Loucy (cell line): Measurements from ENCODE around the gene USP2.

Experiments
- H2AFZ ChIP-seq: fragments of 200-600 bp; sonication (generic); 2 replicates; pipeline ENCODE4 v1.6.0; 2016; ENCODE audit warnings: antibody characterized with exemption, mild to moderate bottlenecking, low read length, moderate library complexity
- H3F3A ChIP-seq: fragments of 200-600 bp; 2 replicates; pipeline ENCODE4 v1.6.0; 2016; ENCODE audit warnings: antibody characterized with exemption, low read depth, mild to moderate bottlenecking
- H3K27me3 ChIP-seq: fragments of 200-600 bp; sonication (generic); 2 replicates; pipeline ENCODE4 v1.6.1; 2014; ENCODE audit warnings: low read length, mild to moderate bottlenecking; ENCODE audit not compliant: insufficient read depth, poor library complexity, severe bottlenecking
- H3K36me3 ChIP-seq: fragments of 200-600 bp; sonication (generic); 2 replicates; pipeline ENCODE4 v1.6.1; 2016; ENCODE audit warnings: low read length; ENCODE audit not compliant: insufficient read depth
- H3K4me1 ChIP-seq: fragments of 200-600 bp; sonication (generic); 2 replicates; pipeline ENCODE4 v1.5.1; 2014; ENCODE audit warnings: low read length, mild to moderate bottlenecking; ENCODE audit not compliant: insufficient read depth, poor library complexity, severe bottlenecking
- H3K4me2 ChIP-seq: fragments of 200-600 bp; sonication (generic); 2 replicates; pipeline ENCODE4 v1.6.0; 2014; ENCODE audit warnings: antibody characterized with exemption, low read length, low read depth, mild to moderate bottlenecking; ENCODE audit not compliant: poor library complexity, severe bottlenecking
- H3K4me3 ChIP-seq: fragments of 200-600 bp; sonication (generic); 2 replicates; pipeline ENCODE4 v1.5.1; 2014; ENCODE audit warnings: low read length, mild to moderate bottlenecking, mixed read lengths; ENCODE audit not compliant: poor library complexity, severe bottlenecking
- H3K79me2 ChIP-seq: fragments of 200-600 bp; sonication (generic); 2 replicates; pipeline ENCODE4 v1.6.1; 2014; ENCODE audit warnings: low read length; ENCODE audit not compliant: insufficient read depth
- H3K9ac ChIP-seq: fragments of 200-600 bp; sonication (generic); 2 replicates; pipeline ENCODE4 v1.6.0; 2014; ENCODE audit warnings: mild to moderate bottlenecking, low read depth, low read length, moderate library complexity; ENCODE audit not compliant: poor library complexity, severe bottlenecking
- H3K9me2 ChIP-seq: fragments of 200-600 bp; sonication (generic); replicated peaks from 2 replicates; pipeline ENCODE4 v1.6.1; 2016; ENCODE audit warnings: low read depth, low read length, mixed read lengths
- H3K9me3 ChIP-seq: fragments of 200-600 bp; sonication (generic); 2 replicates; pipeline ENCODE4 v1.6.1; 2014; ENCODE audit warnings: mild to moderate bottlenecking, antibody characterized with exemption, low read length, low read depth; ENCODE audit not compliant: insufficient read depth
- H4K20me1 ChIP-seq: fragments of 200-600 bp; sonication (generic); 2 replicates; pipeline ENCODE4 v1.6.0; 2014; ENCODE audit warnings: antibody characterized with exemption, low read length, mild to moderate bottlenecking; ENCODE audit not compliant: insufficient read depth, poor library complexity, severe bottlenecking
- EZH2phosphoT487 ChIP-seq: fragments of 200-600 bp; IDR thresholded peaks from 2 replicates; pipeline ENCODE4 v1.6.1; 2018; ENCODE audit warnings: antibody characterized with exemption, mild to moderate bottlenecking, moderate library complexity, borderline replicate concordance
- TF ChIP-seq, protein P1 (sequence below): fragments of 200-600 bp; sonication (generic); conservative IDR thresholded peaks from 2 replicates; pipeline ENCODE4 v1.5.1; 2014; ENCODE audit warnings: mild to moderate bottlenecking, antibody characterized with exemption, low read length

Gene USP2

GRCh38 chr11:119397740-119398139, 16.2 kb upstream of the USP2 start:
- H3K4me3 ChIP-seq: no peak overlapping the region
- peaks cover 5% of the 10 kb centered on the region for H3K27me3 ChIP-seq
- no peak overlapping the region for H2AFZ ChIP-seq
- H3K4me2 ChIP-seq: no peak overlapping the region
- H3F3A ChIP-seq: no peaks in the 10 kb centered on the region
- H3K4me1 ChIP-seq: no peaks in the 10 kb centered on the region
- no peaks in the 10 kb centered on the region for H3K36me3 ChIP-seq
- H3K9me2 ChIP-seq: no peaks in the 10 kb centered on the region
- H3K79me2 ChIP-seq: no peaks in the 10 kb centered on the region
- TF ChIP-seq, protein P1, sequence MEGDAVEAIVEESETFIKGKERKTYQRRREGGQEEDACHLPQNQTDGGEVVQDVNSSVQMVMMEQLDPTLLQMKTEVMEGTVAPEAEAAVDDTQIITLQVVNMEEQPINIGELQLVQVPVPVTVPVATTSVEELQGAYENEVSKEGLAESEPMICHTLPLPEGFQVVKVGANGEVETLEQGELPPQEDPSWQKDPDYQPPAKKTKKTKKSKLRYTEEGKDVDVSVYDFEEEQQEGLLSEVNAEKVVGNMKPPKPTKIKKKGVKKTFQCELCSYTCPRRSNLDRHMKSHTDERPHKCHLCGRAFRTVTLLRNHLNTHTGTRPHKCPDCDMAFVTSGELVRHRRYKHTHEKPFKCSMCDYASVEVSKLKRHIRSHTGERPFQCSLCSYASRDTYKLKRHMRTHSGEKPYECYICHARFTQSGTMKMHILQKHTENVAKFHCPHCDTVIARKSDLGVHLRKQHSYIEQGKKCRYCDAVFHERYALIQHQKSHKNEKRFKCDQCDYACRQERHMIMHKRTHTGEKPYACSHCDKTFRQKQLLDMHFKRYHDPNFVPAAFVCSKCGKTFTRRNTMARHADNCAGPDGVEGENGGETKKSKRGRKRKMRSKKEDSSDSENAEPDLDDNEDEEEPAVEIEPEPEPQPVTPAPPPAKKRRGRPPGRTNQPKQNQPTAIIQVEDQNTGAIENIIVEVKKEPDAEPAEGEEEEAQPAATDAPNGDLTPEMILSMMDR: no peak
- no peak for TF ChIP-seq EZH2phosphoT487
- peaks cover 8% of the 10 kb centered on the region; the same call in 1 of the 2 replicates for H3K9me3 ChIP-seq
- H4K20me1 ChIP-seq: no peaks in the 10 kb centered on the region
- H3K9ac ChIP-seq: no peak overlapping the region

DNA sequence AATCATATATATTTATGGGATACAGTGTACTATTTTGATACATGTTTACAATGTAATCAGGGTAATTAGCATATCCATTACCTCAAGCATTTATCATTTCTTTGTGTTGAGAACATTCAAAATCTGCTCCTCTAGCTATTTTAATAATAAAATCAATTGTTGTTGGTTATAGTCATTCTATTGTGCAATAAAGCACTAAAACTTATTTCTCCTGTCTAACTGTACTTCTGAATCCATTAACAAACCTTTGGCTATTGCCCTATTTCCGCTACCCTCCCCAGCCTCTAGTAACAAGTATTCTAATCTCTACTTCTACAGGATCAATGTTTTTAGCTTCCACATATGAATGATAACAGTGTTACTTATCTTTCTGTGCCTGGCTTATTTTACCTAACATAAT, 15.3 kb upstream of the USP2 start:
- no peak overlapping the region for H3K9ac ChIP-seq
- no peaks in the 10 kb centered on the region for H3K79me2 ChIP-seq
- no peak overlapping the region for H3K4me2 ChIP-seq
- peaks cover 8% of the 10 kb centered on the region; the same call in 1 of the 2 replicates for H3K9me3 ChIP-seq
- TF ChIP-seq EZH2phosphoT487: no peak
- TF ChIP-seq, protein P1: no peak
- H4K20me1 ChIP-seq: no peaks in the 10 kb centered on the region
- H3K27me3 ChIP-seq: peaks cover 5% of the 10 kb centered on the region
- no peaks in the 10 kb centered on the region for H3K4me1 ChIP-seq
- no peak overlapping the region for H3K4me3 ChIP-seq
- no peaks in the 10 kb centered on the region for H3F3A ChIP-seq
- H3K36me3 ChIP-seq: no peaks in the 10 kb centered on the region
- H2AFZ ChIP-seq: no peak overlapping the region
- no peaks in the 10 kb centered on the region for H3K9me2 ChIP-seq

- Histone ChIP-seq H3K4me2 (no peak overlapping the region), H3K4me1 (no peaks in the 10 kb centered on the region), H3K9me2 (no peaks in the 10 kb centered on the region), H3K4me3 (no peak overlapping the region), H2AFZ (no peak overlapping the region), H4K20me1 (no peaks in the 10 kb centered on the region), H3K36me3 (no peaks in the 10 kb centered on the region), H3K9ac (no peak overlapping the region), H3K9me3 (no peaks in the 10 kb centered on the region), H3K27me3 (no peaks in the 10 kb centered on the region), H3F3A (no peaks in the 10 kb centered on the region), H3K79me2 (no peaks in the 10 kb centered on the region)
- TF ChIP-seq, protein P1: no peak
- no peak for TF ChIP-seq EZH2phosphoT487
These were observed 9.8 kb upstream of the USP2 start for GRCh38 chr11:119391275-119391674.
